GM12864 (cell line): ENCODE measurements around the gene TRANK1.
A peak's percentile ranks its signal among the peaks of the same experiment; 100 is the strongest.

Experiments
- DNase-seq: peaks from one replicate; pipeline ENCODE4 v3.0.0-alpha.2; 2011; ENCODE audit warnings: low read depth
- H3K4me3 ChIP-seq: 2 replicates; pipeline ENCODE4 v1.5.1; 2011; ENCODE audit warnings: mild to moderate bottlenecking, low read depth, low read length, control low read depth
- TF ChIP-seq, protein P1 (sequence below): IDR thresholded peaks from 2 replicates; pipeline ENCODE4 v1.5.1; 2011; ENCODE audit warnings: low read depth, mild to moderate bottlenecking, moderate library complexity, low read length, control low read depth, inconsistent platforms; ENCODE audit errors: missing control alignments

The TRANK1 gene

GRCh38 chr3:36871379-36872126, 73.3 kb downstream of the TRANK1 start:
- TF ChIP-seq, protein P1, sequence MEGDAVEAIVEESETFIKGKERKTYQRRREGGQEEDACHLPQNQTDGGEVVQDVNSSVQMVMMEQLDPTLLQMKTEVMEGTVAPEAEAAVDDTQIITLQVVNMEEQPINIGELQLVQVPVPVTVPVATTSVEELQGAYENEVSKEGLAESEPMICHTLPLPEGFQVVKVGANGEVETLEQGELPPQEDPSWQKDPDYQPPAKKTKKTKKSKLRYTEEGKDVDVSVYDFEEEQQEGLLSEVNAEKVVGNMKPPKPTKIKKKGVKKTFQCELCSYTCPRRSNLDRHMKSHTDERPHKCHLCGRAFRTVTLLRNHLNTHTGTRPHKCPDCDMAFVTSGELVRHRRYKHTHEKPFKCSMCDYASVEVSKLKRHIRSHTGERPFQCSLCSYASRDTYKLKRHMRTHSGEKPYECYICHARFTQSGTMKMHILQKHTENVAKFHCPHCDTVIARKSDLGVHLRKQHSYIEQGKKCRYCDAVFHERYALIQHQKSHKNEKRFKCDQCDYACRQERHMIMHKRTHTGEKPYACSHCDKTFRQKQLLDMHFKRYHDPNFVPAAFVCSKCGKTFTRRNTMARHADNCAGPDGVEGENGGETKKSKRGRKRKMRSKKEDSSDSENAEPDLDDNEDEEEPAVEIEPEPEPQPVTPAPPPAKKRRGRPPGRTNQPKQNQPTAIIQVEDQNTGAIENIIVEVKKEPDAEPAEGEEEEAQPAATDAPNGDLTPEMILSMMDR: peak; percentile 7
- no peak for DNase-seq
- no peak overlapping the region for H3K4me3 ChIP-seq

DNA sequence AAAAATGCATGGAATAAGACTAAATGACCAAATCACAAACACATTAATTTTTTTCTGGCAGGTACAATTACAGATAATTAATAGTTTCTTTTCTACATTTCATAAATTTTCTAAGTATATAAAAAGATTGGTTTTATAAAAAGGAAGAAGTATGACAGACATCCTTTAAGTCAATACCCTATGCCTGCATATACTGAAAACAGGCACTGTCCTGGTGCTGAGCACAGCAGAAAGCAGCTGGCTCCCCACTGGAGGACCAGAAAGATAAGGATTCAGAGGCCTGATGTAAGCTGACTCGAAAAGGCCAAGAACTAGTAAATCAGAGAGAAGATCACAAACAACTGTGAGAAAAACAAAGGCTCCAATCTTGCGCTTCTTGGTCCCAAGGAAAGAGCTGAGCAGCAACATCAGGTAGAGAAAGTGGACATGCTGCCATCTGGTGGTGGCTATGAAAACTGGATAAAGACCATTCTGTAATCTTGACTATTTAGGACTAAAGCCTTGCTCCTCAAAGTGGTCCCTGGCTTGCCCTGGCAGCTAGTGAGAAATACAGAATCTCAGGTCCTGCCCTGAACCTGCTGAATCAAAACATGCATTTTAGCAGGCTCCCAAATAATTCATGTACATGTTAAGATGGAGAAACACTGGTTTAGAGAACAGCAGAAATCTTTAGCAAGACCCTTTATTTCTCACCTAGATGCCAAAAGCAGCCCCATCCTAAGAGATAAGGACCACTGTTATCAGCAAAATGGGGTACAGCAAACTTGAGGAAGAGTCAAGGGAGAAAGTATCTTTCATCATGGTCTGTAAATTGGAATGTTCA, 76.0 kb downstream of the TRANK1 start:
- H3K4me3 ChIP-seq: no peak overlapping the region
- TF ChIP-seq, protein P1: peak; percentile 81
- DNase-seq: peak; percentile 31

DNA sequence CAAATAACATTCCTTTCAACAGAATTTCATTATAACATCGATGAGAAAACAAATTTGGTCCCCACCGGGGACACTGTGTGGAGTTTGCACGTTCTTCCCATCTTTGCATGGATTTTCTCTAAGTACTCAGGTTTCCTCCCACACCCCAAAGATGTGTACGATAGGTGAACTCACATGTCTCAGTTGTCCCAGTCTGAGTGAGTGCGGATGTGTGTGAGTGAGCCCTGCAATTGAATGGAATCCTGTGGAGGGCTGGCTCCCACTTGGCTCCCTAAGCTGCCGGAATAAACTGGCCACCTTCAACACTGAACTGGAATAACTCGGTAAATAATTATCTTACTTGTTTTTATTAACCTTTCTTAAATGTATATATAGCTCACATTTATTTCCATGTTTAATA, 77.0 kb downstream of the TRANK1 start:
- TF ChIP-seq, protein P1: no peak
- no peak overlapping the region for H3K4me3 ChIP-seq
- no peak for DNase-seq

GRCh38 chr3:36866368-36866767, 78.5 kb downstream of the TRANK1 start:
- TF ChIP-seq, protein P1: no peak
- H3K4me3 ChIP-seq: no peak overlapping the region
- DNase-seq: no peak

DNA sequence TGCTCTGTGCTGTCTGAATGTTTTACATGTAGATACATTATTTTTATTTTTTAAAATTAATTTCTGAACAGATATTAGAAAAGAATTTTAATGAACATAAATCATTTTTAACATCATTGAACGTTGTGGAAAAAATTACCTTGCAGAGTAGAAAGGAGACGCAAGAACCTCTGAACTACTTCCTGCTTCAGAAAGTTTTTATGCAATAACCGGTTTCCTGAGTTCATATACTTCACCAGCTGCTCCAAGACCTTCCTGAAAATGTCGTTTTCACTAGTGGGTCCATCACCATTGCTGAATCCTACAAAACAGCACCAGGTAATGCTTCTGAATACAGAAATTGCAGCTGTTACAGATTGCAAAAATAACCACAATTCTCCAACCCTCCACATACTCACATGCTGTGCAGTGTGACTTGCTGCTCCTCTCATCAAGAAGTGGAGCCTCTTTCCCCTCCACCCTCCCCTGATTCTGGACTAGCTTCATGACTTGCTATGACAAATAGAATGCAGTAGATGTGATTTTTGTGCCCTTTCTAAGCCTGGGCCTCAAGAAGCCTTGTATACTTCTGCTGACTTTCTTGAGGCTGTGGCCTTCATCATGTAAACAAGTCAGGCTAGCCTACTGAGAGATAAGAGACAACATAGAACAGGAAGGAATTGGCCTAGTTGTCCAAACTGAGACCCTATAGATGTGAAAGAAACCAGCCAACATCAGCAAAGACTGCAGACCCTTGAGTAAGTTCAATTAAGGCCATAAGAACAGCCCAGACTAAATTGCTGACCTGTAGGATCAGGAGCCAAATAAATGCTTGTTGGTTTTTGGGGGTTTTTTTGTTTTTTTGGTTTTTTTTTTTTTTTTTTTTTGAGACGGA, 80.4 kb downstream of the TRANK1 start:
- H3K4me3 ChIP-seq: no peak overlapping the region
- DNase-seq: no peak
- TF ChIP-seq, protein P1: no peak

- no peak overlapping the region for H3K4me3 ChIP-seq
- no peak for DNase-seq
- TF ChIP-seq, protein P1: no peak
Measured at GRCh38 chr3:36862076-36862755, 82.6 kb downstream of the TRANK1 start.
